Measurements from ENCODE around the gene NDE1. TPM values are rescaled to one million over a fixed set of nuclear protein-coding genes. Genes with fewer than 3 reads are reported as not detected.

The NDE1 gene
- total RNA-seq, 3 donors from 2014 or later, result 19.0 to 34.7 (median 34.1) TPM

DNA sequence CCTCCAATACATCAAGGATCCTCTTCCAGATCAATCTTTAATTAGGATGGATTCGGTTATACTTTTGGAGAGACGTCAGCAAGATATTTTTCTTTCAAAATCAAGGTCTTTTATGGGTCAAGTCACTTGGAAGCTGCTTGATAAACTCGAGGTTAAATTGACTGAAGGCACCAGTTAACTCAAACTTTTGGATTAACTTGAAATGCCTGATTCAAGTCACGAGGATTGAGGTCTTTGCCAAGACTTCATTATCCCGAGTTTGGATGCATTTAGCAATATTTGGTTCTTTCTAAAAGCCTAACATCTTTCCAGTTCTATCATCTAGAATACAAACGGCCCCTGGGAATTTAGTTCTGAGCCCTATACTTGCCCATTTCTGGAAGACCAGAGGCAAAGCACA, 123.9 kb downstream of the NDE1 start:
- no peak overlapping the region for H3K4me3 ChIP-seq
- H3K27ac ChIP-seq, result peak overlapping the region; percentile 4 to 23
- H3K9me3 ChIP-seq, result no peaks in the 10 kb centered on the region
- TF ChIP-seq POLR2AphosphoS5 (IDR thresholded peaks at IDR 0.05) (no peak), POLR2A (IDR thresholded peaks at IDR 0.05) (no peak)
- TF ChIP-seq, protein P1, sequence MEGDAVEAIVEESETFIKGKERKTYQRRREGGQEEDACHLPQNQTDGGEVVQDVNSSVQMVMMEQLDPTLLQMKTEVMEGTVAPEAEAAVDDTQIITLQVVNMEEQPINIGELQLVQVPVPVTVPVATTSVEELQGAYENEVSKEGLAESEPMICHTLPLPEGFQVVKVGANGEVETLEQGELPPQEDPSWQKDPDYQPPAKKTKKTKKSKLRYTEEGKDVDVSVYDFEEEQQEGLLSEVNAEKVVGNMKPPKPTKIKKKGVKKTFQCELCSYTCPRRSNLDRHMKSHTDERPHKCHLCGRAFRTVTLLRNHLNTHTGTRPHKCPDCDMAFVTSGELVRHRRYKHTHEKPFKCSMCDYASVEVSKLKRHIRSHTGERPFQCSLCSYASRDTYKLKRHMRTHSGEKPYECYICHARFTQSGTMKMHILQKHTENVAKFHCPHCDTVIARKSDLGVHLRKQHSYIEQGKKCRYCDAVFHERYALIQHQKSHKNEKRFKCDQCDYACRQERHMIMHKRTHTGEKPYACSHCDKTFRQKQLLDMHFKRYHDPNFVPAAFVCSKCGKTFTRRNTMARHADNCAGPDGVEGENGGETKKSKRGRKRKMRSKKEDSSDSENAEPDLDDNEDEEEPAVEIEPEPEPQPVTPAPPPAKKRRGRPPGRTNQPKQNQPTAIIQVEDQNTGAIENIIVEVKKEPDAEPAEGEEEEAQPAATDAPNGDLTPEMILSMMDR (IDR thresholded peaks at IDR 0.05), result no peak
- H3K36me3 ChIP-seq, result no peaks in the 10 kb centered on the region
- DNase-seq (ENCODE audit: low spot score in 2 of 2), result no peak
- H3K4me1 ChIP-seq, result no peaks in the 10 kb centered on the region
- no peaks in the 10 kb centered on the region for H3K27me3 ChIP-seq
- intact Hi-C loops (cut with DNase I; ENCODE audit: low total_unique reads), result no loop called here

DNA sequence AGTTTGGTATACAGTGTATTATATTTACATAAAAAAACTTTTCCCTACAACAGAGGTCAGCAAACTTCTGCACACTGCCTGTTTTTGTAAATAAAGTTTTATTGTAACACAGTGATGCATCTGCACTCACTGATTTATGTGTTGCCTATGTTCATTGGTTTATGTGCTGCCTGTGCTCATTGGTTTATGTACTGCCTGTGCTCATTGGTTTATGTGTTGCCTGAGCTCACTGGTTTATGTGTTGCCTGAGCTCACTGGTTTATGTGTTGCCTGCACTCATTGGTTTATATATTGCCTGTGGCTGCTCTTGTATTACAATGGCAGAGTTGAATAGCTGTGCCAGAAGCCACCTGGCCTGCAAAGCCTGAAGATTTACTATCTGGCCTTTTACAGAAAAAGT, 125.2 kb downstream of the NDE1 start:
- TF ChIP-seq, protein P1 (IDR thresholded peaks at IDR 0.05), result no peak
- TF ChIP-seq POLR2AphosphoS5 (IDR thresholded peaks at IDR 0.05), result no peak
- no peak for TF ChIP-seq POLR2A (IDR thresholded peaks at IDR 0.05)
- no peaks in the 10 kb centered on the region for H3K36me3 ChIP-seq
- no peak for DNase-seq (ENCODE audit: low spot score in 2 of 2)
- H3K27ac ChIP-seq, result no peak overlapping the region
- no peaks in the 10 kb centered on the region for H3K27me3 ChIP-seq
- intact Hi-C loops (cut with DNase I; ENCODE audit: low total_unique reads), result no loop called here
- H3K4me1 ChIP-seq, result no peaks in the 10 kb centered on the region
- H3K9me3 ChIP-seq, result no peaks in the 10 kb centered on the region
- no peak overlapping the region for H3K4me3 ChIP-seq

DNA sequence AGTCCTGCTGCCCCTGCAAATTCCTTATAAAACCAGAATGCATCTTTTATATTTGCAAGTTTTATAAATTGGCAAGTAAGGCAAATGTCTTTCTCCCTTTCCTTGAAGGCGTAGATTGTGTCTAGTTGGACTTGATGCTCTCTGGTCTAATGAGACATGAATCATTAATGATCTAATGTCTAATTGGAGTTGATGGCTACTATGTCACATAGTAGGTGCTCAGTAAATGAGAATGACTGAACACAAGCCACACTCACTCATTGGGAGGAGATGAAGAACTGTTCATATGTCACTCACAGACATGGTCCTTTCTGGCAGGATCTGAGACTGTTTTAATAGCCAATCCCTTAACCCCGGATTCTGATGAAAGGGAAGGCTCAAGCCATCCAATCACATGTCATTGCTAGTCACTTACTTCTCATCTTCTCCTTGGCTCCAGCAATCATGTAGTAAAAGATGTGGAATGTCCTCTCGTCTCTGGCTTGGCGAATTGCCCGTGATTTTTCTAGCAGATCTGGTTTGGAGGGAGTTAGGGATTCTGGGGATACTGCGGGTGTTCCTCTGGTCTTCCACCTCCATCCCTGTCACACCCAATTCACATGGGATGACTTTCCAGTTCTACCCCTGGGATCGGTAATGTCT, 125.7 kb downstream of the NDE1 start:
- Histone ChIP-seq H3K27ac (no peak overlapping the region), H3K4me3 (no peak overlapping the region), H3K4me1 (no peaks in the 10 kb centered on the region), H3K27me3 (no peaks in the 10 kb centered on the region), H3K9me3 (no peaks in the 10 kb centered on the region), H3K36me3 (no peaks in the 10 kb centered on the region)
- intact Hi-C loops (cut with DNase I; ENCODE audit: low total_unique reads), result no loop called here
- no peak for DNase-seq (ENCODE audit: low spot score in 2 of 2)
- TF ChIP-seq POLR2A (IDR thresholded peaks at IDR 0.05) (no peak), POLR2AphosphoS5 (IDR thresholded peaks at IDR 0.05) (no peak)
- TF ChIP-seq, protein P1 (IDR thresholded peaks at IDR 0.05), result no peak

Other genes starting within 250 kb of the NDE1 start
- gene BMERB1, start 215.7 kb upstream of the NDE1 start, total RNA-seq, result 10 to 100 TPM; 25.3 to 77.8 (median 38.7) TPM
- gene MARF1, start 7.1 kb upstream of the NDE1 start, total RNA-seq, result 10 to 100 TPM; 42.9 to 49.3 (median 47.5) TPM
- 100 to 1,000 TPM in 1 of 3 donors, 10 to 100 TPM in 2; 11.7 to 144 (median 96.6) TPM for gene MYH11, start 206.8 kb downstream of the NDE1 start, total RNA-seq
- 10 to 100 TPM; 31.8 to 43.9 (median 40.8) TPM for gene CEP20, start 238.4 kb downstream of the NDE1 start, total RNA-seq